ENCODE measurements around the gene ADGRL2.
"Not testable (repeated sequence)": the region's sequence is repeated elsewhere in the genome, so short reads cannot be mapped to it uniquely, and the experiment has no call there.

The ADGRL2 gene

GRCh38 chr1:81850031-81850430 lies 49.3 kb downstream of the ADGRL2 start:
- no peak for DNase-seq

GRCh38 chr1:81850495-81850894 lies 49.8 kb downstream of the ADGRL2 start:
- DNase-seq: no peak

- no peak for DNase-seq
Observed at GRCh38 chr1:81851217-81851616, 50.5 kb downstream of the ADGRL2 start.

GRCh38 chr1:81852961-81853360 lies 52.2 kb downstream of the ADGRL2 start:
- DNase-seq: no peak

- DNase-seq: no peak
Observed at GRCh38 chr1:81867235-81867634, 66.5 kb downstream of the ADGRL2 start.

GRCh38 chr1:81869307-81869706 lies 68.6 kb downstream of the ADGRL2 start:
- no peak for DNase-seq

GRCh38 chr1:81871091-81871490 lies 70.4 kb downstream of the ADGRL2 start:
- not testable (repeated sequence) for DNase-seq

GRCh38 chr1:81873946-81874345 lies 73.2 kb downstream of the ADGRL2 start:
- no peak for DNase-seq

- no peak for DNase-seq
Observed at GRCh38 chr1:81874461-81874860, 73.7 kb downstream of the ADGRL2 start.

GRCh38 chr1:81874940-81875339 lies 74.2 kb downstream of the ADGRL2 start:
- no peak for DNase-seq

GRCh38 chr1:81876901-81877733 lies 76.4 kb downstream of the ADGRL2 start:
- no peak for DNase-seq

- DNase-seq: no peak
Observed at GRCh38 chr1:81877940-81878339, 77.2 kb downstream of the ADGRL2 start.

- DNase-seq: no peak
Observed at GRCh38 chr1:81878538-81878937, 77.8 kb downstream of the ADGRL2 start.

- no peak for DNase-seq
Observed at GRCh38 chr1:81880781-81881180, 80.0 kb downstream of the ADGRL2 start.

- no peak for DNase-seq
Observed at GRCh38 chr1:81885291-81885690, 84.6 kb downstream of the ADGRL2 start.

GRCh38 chr1:81886292-81886691 lies 85.6 kb downstream of the ADGRL2 start:
- not testable (repeated sequence) for DNase-seq

- no peak for DNase-seq
Observed at GRCh38 chr1:81887421-81888144, 86.8 kb downstream of the ADGRL2 start.

- no peak for DNase-seq
Observed at GRCh38 chr1:81889166-81889565, 88.4 kb downstream of the ADGRL2 start.

GRCh38 chr1:81894867-81895266 lies 94.1 kb downstream of the ADGRL2 start:
- DNase-seq: no peak

GRCh38 chr1:81899214-81899821 lies 98.6 kb downstream of the ADGRL2 start:
- DNase-seq: no peak

GRCh38 chr1:81907575-81907974 lies 106.8 kb downstream of the ADGRL2 start:
- no peak for DNase-seq

GRCh38 chr1:81912383-81912782 lies 111.6 kb downstream of the ADGRL2 start:
- DNase-seq: peak; percentile 72

- DNase-seq: no peak
Observed at GRCh38 chr1:81915937-81916336, 115.2 kb downstream of the ADGRL2 start.

GRCh38 chr1:81920245-81920740 lies 119.6 kb downstream of the ADGRL2 start:
- DNase-seq: no peak

Measured in COR-L47 (cell line).